Measurements from ENCODE around the gene IL12RB2. TPM values are rescaled to one million over a fixed set of nuclear protein-coding genes. Genes with fewer than 3 reads are reported as not detected.
"Not testable (repeated sequence)": the region's sequence is repeated elsewhere in the genome, so short reads cannot be mapped to it uniquely, and the experiment has no call there.

The IL12RB2 gene
- total RNA-seq, 2 experiments from 2014 or later, result 0.98 to 1.2 TPM

- Histone ChIP-seq H3K27ac (ENCODE audit: low read depth in 1 of 2, low read length in 2 of 2) (no peak overlapping the region), H3K9me3 (ENCODE audit: control insufficient read depth in 1 of 2, insufficient read depth in 1 of 2, low read length in 2 of 2) (no peaks in the 10 kb centered on the region), H3K27me3 (ENCODE audit: control insufficient read depth in 1 of 2, insufficient read depth in 2 of 2, low read length in 2 of 2) (no peaks in the 10 kb centered on the region), H3K4me1 (ENCODE audit: insufficient read depth, low read length) (no peaks in the 10 kb centered on the region), H3K36me3 (ENCODE audit: insufficient read depth, low read length) (no peaks in the 10 kb centered on the region), H3K4me3 (ENCODE audit: low read length) (no peak overlapping the region)
- no peaks in the 10 kb centered on the region for H3K27me3 Mint-ChIP-seq
- DNase-seq (no peak), ATAC-seq (ENCODE audit: poor library complexity) (no peak)
- no peak for TF ChIP-seq CTCF (IDR thresholded peaks at IDR 0.05)
- ChIA-PET POLR2A (no interaction called here), CTCF (no interaction called here)
- no peak overlapping the region for H3K27ac Mint-ChIP-seq
- H3K4me1 Mint-ChIP-seq (ENCODE audit: low read depth), result no peaks in the 10 kb centered on the region
- intact Hi-C loops (cut with DNase I, micrococcal nuclease), result no loop called here
- no peaks in the 10 kb centered on the region for H3K36me3 Mint-ChIP-seq (ENCODE audit: low read depth)
- H3K4me3 Mint-ChIP-seq, result no peak overlapping the region
- no peaks in the 10 kb centered on the region for H3K9me3 Mint-ChIP-seq
Measured at GRCh38 chr1:67399199-67399993, 91.7 kb downstream of the IL12RB2 start.

- H3K4me1 ChIP-seq (ENCODE audit: insufficient read depth, low read length); ATAC-seq (ENCODE audit: poor library complexity); H3K4me3 ChIP-seq (ENCODE audit: low read length); H3K27me3 ChIP-seq (ENCODE audit: control insufficient read depth in 1 of 2, insufficient read depth in 2 of 2, low read length in 2 of 2); H3K27ac ChIP-seq (ENCODE audit: low read depth in 1 of 2, low read length in 2 of 2); H3K36me3 ChIP-seq (ENCODE audit: insufficient read depth, low read length); H3K4me1 Mint-ChIP-seq (ENCODE audit: low read depth); H3K27me3 Mint-ChIP-seq; intact Hi-C loops (cut with DNase I, micrococcal nuclease); H3K9me3 Mint-ChIP-seq; DNase-seq; H3K36me3 Mint-ChIP-seq (ENCODE audit: low read depth); H3K9me3 ChIP-seq (ENCODE audit: control insufficient read depth in 1 of 2, insufficient read depth in 1 of 2, low read length in 2 of 2); CTCF ChIA-PET; H3K4me3 Mint-ChIP-seq; POLR2A ChIA-PET; H3K27ac Mint-ChIP-seq: not testable (repeated sequence)
Measured at GRCh38 chr1:67400029-67400786, 92.5 kb downstream of the IL12RB2 start.

GRCh38 chr1:67401443-67401842 lies 93.8 kb downstream of the IL12RB2 start:
- no peak for TF ChIP-seq CTCF (IDR thresholded peaks at IDR 0.05)
- no peak overlapping the region for H3K27ac ChIP-seq (ENCODE audit: low read depth in 1 of 2, low read length in 2 of 2)
- intact Hi-C loops (cut with DNase I, micrococcal nuclease), result no loop called here
- ChIA-PET CTCF (no interaction called here), POLR2A (interaction anchor here (0.6 to 1.1 kb wide), 2 partner anchors 27 to 125 kb away, joined by 3 read pairs; no protein-coding TSS in a partner anchor)
- ATAC-seq (ENCODE audit: poor library complexity), result no peak
- no peaks in the 10 kb centered on the region for H3K36me3 ChIP-seq (ENCODE audit: insufficient read depth, low read length)
- Mint-ChIP-seq H3K27ac (no peak overlapping the region), H3K36me3 (ENCODE audit: low read depth) (no peaks in the 10 kb centered on the region), H3K27me3 (no peaks in the 10 kb centered on the region), H3K9me3 (no peaks in the 10 kb centered on the region), H3K4me3 (no peak overlapping the region), H3K4me1 (ENCODE audit: low read depth) (peaks cover 15% of the 10 kb centered on the region)
- no peak overlapping the region for H3K4me3 ChIP-seq (ENCODE audit: low read length)
- no peaks in the 10 kb centered on the region for H3K4me1 ChIP-seq (ENCODE audit: insufficient read depth, low read length)
- H3K9me3 ChIP-seq (ENCODE audit: control insufficient read depth in 1 of 2, insufficient read depth in 1 of 2, low read length in 2 of 2), result no peaks in the 10 kb centered on the region
- no peaks in the 10 kb centered on the region for H3K27me3 ChIP-seq (ENCODE audit: control insufficient read depth in 1 of 2, insufficient read depth in 2 of 2, low read length in 2 of 2)
- no peak for DNase-seq

Data from CD4-positive, alpha-beta T cell (primary cell).